COLO829 (cell line): ENCODE measurements around the gene BRWD1.
A peak's percentile ranks its signal among the peaks of the same experiment; 100 is the strongest.
"Not testable (repeated sequence)": the region's sequence is repeated elsewhere in the genome, so short reads cannot be mapped to it uniquely, and the experiment has no call there.

ENCODE experiments used
- DNase-seq: peaks from one replicate; pipeline ENCODE4 v3.0.0; 2012; ENCODE audit warnings: low spot score

BRWD1 gene

GRCh38 chr21:39173716-39174680, 139.4 kb downstream of the BRWD1 start:
- DNase-seq = no peak

- no peak for DNase-seq
Measured at GRCh38 chr21:39169906-39170305, 143.5 kb downstream of the BRWD1 start.

GRCh38 chr21:39168800-39169199, 144.6 kb downstream of the BRWD1 start:
- no peak for DNase-seq

DNA sequence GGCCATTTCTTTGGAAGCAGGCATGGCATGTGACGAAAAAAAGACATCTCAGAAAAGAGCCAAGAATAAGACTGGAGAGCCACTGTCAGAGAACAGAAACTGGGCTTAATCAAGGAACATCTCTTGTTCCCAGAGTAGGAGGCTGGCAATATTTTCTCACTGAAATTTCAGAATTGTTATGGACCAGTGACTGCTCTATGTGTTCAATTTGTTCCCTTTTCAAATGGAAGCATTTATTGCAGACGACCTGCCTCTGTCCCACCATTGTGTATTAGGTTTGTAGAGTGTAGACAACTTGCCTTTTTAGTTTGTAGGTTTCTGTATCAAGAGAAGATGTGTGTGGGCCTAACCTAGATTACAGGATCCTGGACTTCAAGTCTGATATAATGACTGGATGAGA, 148.9 kb downstream of the BRWD1 start:
- DNase-seq = no peak

- DNase-seq = no peak
Measured at GRCh38 chr21:39161064-39161463, 152.4 kb downstream of the BRWD1 start.

DNA sequence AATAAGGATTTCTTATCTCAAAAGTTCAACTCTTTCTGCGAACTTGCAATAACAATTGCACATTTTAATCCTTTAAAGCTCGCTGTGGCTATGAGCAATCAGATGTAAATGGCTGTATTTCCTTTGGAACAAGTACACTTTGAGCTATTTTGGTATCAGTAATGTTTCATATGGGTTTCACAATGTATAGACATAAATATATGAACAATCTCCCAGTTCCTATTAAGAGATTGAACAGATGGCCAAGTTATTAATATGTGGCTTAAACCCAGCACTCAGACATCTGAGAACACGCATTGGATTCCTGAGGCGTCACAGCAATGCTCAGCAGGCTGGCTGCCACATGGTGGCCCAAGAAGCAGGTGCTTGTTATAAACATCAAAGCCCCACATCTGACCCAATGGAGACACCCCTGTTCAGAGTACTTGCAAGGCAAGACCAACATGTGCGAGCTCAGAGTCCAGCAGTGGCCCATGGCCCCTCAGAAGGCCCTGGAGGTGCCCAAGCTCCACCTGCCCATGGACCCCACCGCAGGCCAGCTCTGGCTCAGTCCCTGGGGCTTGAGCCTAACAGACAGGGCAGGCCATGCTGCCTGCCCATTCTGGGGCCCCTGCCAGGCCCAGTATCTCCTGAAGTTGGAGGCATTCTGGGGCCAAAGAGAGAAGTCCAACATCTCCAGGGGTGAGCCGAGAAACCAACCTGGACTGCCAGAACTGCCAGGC, 153.9 kb downstream of the BRWD1 start:
- DNase-seq = no peak

DNA sequence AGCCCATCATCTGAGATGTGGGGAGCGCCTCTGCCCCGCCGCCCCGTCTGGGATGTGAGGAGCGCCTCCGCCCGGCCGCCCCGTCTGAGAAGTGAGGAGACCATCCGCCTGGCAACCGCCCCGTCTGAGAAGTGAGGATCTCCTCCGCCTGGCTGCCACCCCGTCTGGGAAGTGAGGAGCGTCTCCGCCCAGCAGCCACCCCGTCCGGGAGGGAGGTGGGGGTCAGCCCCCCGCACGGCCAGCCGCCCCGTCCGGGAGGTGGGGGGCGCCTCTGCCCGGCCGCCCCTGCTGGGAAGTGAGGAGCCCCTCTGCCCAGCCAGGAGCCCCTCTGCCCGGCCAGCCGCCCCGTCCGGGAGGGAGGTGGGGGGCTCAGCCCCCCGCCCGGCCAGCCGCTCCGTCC, 156.2 kb downstream of the BRWD1 start:
- not testable (repeated sequence) for DNase-seq

GRCh38 chr21:39156024-39156423, 157.4 kb downstream of the BRWD1 start:
- no peak for DNase-seq

- no peak for DNase-seq
Measured at GRCh38 chr21:39155578-39155977, 157.9 kb downstream of the BRWD1 start.

DNA sequence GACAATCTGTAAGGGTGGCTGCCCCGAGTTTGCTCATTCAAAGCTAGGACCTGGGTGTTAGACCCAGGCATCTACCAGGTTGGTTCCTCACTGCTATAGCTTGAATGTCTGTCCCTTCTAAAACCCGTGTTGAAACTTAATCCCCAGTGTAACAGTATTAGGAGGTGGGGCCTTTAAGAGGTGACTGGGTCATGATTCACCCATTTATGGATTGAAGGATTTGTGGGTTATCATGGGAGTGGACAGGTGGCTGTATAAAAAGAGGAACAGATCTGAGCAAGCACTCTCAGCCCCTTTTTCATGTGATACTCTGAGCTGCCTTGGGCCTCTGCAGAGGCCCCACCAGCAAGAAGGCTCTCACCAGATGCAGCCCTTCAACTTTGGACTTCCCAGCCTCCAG, 159.6 kb downstream of the BRWD1 start:
- no peak for DNase-seq

GRCh38 chr21:39153373-39153772, 160.1 kb downstream of the BRWD1 start:
- no peak for DNase-seq

- no peak for DNase-seq
Measured at GRCh38 chr21:39152271-39152670, 161.2 kb downstream of the BRWD1 start.

DNA sequence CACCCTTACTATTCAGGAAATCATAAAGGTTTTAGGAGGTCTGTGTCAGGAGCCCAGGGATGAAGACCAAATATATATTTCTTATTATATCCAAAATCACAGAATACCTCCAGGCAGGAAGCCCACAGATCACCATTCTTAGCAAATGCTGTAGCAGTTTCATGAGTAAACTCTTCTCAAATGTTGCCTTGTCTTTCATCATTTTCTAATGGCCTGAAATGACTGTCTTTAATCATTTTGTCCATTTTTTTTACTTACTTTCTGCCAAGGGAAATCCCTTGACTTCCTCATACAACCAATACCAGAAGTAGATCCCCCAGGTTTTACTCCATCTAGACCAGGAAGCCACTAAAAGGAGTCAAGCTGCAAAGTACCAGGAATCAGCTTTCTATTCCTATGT, 162.6 kb downstream of the BRWD1 start:
- DNase-seq = no peak

- no peak for DNase-seq
Measured at GRCh38 chr21:39150316-39150715, 163.1 kb downstream of the BRWD1 start.

GRCh38 chr21:39149882-39150281, 163.6 kb downstream of the BRWD1 start:
- DNase-seq = no peak

DNA sequence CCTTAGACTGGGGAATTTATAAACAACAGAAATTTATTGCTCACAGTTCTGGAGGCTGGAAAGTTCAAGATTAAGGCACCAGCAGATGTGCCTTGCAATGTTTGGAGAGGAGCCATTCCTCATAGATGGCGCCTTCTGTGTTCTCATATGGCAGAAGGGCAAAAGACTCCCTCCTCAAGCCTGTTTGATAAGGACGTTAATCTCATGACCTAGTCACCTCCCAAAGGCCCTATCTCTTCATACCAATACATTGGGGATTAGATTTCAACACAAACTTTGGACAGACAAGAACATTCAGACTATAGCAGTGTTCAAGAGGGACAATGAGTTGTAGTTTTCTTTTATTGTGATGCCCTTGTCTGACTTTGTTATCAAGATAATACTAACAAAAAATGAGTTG, 164.5 kb downstream of the BRWD1 start:
- no peak for DNase-seq

DNA sequence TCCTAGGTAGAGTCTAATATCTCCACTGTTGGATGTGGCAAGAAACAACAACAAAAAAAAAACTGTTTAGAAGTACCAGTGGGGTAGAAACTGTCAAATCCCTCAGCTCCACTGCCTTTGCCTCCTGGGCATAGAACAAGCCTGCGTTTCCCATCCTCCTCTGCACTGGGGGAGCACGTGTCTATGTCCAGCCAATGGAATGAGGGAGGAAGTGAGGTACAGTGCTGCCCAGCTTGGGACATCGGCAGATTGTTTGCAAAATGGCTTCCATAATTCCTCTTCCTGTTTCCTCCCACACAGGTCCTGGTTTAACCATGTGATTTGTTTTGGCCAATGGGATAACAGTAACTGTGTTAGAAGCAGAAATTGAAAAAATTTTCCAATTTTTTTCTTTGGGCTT, 169.2 kb downstream of the BRWD1 start:
- DNase-seq = no peak

- no peak for DNase-seq
Measured at GRCh38 chr21:39142972-39143371, 170.5 kb downstream of the BRWD1 start.

GRCh38 chr21:39141502-39141901, 171.9 kb downstream of the BRWD1 start:
- DNase-seq = no peak

DNA sequence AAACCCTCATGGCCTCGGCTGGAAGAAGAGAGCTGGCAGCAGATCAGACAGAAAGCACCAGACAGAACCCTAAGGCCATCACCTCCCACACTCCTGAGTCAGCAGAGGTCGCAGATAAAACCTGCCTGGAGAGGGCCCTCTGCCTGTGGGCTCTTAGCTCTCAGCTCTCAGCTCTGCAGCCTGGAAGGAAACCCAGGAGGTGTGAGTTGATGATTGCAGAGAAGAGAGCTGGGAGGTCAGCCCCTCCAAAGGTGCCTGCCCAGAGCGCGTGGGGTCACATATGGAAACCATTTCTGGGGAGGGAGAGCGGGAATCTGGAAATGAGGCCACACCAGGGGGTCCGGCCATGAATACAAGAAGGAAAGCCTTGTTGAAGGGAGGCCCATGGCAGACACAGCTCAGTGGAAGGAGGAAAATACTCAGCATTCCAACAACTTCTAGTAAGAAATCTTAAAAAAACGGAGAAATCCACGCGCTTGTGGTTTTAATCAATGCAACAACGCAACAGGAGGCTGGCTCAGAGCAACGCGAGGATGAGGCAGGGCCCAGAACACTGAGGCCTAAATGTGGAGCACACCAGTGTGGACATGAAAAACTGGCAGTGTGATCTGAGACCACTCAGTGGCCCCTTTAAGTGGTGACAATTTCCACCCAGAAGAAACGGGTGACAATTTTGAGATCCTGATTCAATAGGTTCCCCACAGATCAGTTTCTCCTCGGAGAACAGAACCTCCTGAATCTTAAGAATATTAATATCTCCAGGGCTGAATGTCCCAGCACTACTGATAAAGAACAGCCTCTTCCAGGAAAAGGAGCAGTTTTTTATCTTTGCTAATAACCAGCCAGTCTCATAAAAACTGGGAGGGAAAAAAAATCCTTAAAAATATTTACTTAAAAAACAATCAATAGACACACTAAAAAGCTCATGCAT, 175.9 kb downstream of the BRWD1 start:
- DNase-seq = peak; percentile 84

GRCh38 chr21:39136711-39137110, 176.7 kb downstream of the BRWD1 start:
- no peak for DNase-seq

- DNase-seq = not testable (repeated sequence)
Measured at GRCh38 chr21:39136138-39136537, 177.3 kb downstream of the BRWD1 start.
